Mesendoderm (in vitro differentiated cells): ENCODE results near the gene NEURL3.

ENCODE experiments used
- DNase-seq: peaks from one replicate; pipeline ENCODE4 v3.0.0; 2013
- H2AK5ac ChIP-seq: 2 replicates; pipeline ENCODE4 v1.6.1; 2013; ENCODE audit warnings: low read length, inconsistent platforms
- H2BK120ac ChIP-seq: 2 replicates; pipeline ENCODE4 v1.6.1; 2013; ENCODE audit warnings: low read depth, mild to moderate bottlenecking, low read length, moderate library complexity, mixed read lengths
- H2BK15ac ChIP-seq: replicated peaks from 2 replicates; pipeline ENCODE4 v1.6.1; 2013; ENCODE audit warnings: low read depth, mild to moderate bottlenecking, moderate library complexity
- H2BK5ac ChIP-seq: 2 replicates; pipeline ENCODE4 v1.6.1; 2013; ENCODE audit warnings: low read length, inconsistent platforms
- H3K18ac ChIP-seq: 2 replicates; pipeline ENCODE4 v1.6.1; 2013; ENCODE audit warnings: mild to moderate bottlenecking, low read length, mixed read lengths
- H3K23ac ChIP-seq: one replicate; pipeline ENCODE4 v1.6.1; 2013; ENCODE audit warnings: low read length
- H3K27ac ChIP-seq: 2 replicates; pipeline ENCODE4 v1.5.1; 2013; ENCODE audit warnings: low read depth, mild to moderate bottlenecking, inconsistent platforms, low read length, moderate library complexity
- H3K27me3 ChIP-seq: 2 replicates; pipeline ENCODE4 v1.6.1; 2013; ENCODE audit warnings: low read length, control low read depth, mild to moderate bottlenecking, inconsistent platforms; ENCODE audit not compliant: insufficient read depth, poor library complexity
- H3K36me3 ChIP-seq: 2 replicates; pipeline ENCODE4 v1.6.1; 2013; ENCODE audit warnings: low read length, inconsistent platforms; ENCODE audit not compliant: control insufficient read depth, insufficient read depth
- H3K4ac ChIP-seq: one replicate; pipeline ENCODE4 v1.6.1; 2013; ENCODE audit warnings: low read depth, mild to moderate bottlenecking, low read length, moderate library complexity
- H3K4me1 ChIP-seq: 2 replicates; pipeline ENCODE4 v1.6.1; 2013; ENCODE audit warnings: low read depth, low read length, inconsistent platforms; ENCODE audit not compliant: control insufficient read depth
- H3K4me2 ChIP-seq: 2 replicates; pipeline ENCODE4 v1.6.1; 2013; ENCODE audit warnings: low read length
- H3K4me3 ChIP-seq: 2 replicates; pipeline ENCODE4 v1.5.1; 2013; ENCODE audit warnings: mild to moderate bottlenecking, low read length
- H3K56ac ChIP-seq: one replicate; pipeline ENCODE4 v1.6.1; 2013; ENCODE audit warnings: low read length
- H3K79me1 ChIP-seq: 2 replicates; pipeline ENCODE4 v1.6.1; 2013; ENCODE audit warnings: low read length, inconsistent platforms
- H3K79me2 ChIP-seq: 2 replicates; pipeline ENCODE4 v1.6.1; 2013; ENCODE audit warnings: mild to moderate bottlenecking, low read length; ENCODE audit not compliant: control insufficient read depth, insufficient read depth
- H3K9ac ChIP-seq: 2 replicates; pipeline ENCODE4 v1.6.1; 2013; ENCODE audit warnings: low read length, inconsistent platforms
- H4K5ac ChIP-seq: one replicate; pipeline ENCODE4 v1.6.1; 2013; ENCODE audit warnings: low read length
- H4K8ac ChIP-seq: one replicate; pipeline ENCODE4 v1.6.1; 2013; ENCODE audit warnings: low read depth, mild to moderate bottlenecking, control low read depth, low read length, moderate library complexity
- WGBS: extraction: QIAGEN DNeasy Blood & Tissue Kit; methylation state at CpG from one replicate; pipeline ENCODE4 v1.1.7; 2013; ENCODE audit warnings: low lambda C conversion rate, missing lambda C conversion rate; ENCODE audit not compliant: insufficient coverage; ENCODE audit errors: extremely low coverage; 5-methylcytosine and 5-hydroxymethylcytosine counted together

Gene NEURL3

GRCh38 chr2:96526615-96527285 is 21.6 kb upstream of the NEURL3 start:
- no peak overlapping the region for H3K18ac ChIP-seq
- no peaks in the 10 kb centered on the region for H3K27me3 ChIP-seq
- H3K79me1 ChIP-seq: no peaks in the 10 kb centered on the region
- no peak overlapping the region for H3K27ac ChIP-seq
- H3K4me1 ChIP-seq: no peaks in the 10 kb centered on the region
- H2BK120ac ChIP-seq: no peak overlapping the region
- H4K8ac ChIP-seq: no peak overlapping the region
- H3K4me2 ChIP-seq: no peak overlapping the region
- H3K56ac ChIP-seq: peak overlapping the region; percentile 63
- DNase-seq: no peak
- no peak overlapping the region for H3K4me3 ChIP-seq
- peak overlapping the region; percentile 53 for H3K9ac ChIP-seq
- H2BK15ac ChIP-seq: no peak overlapping the region
- H4K5ac ChIP-seq: no peak overlapping the region
- H2BK5ac ChIP-seq: no peak overlapping the region
- no peak overlapping the region for H3K4ac ChIP-seq
- no peaks in the 10 kb centered on the region for H3K79me2 ChIP-seq
- H2AK5ac ChIP-seq: no peak overlapping the region
- WGBS: no CpG with 5 or more reads among the region's 29 CpGs
- H3K36me3 ChIP-seq: no peaks in the 10 kb centered on the region
- no peak overlapping the region for H3K23ac ChIP-seq

- no CpG with 5 or more reads among the region's 12 CpGs for WGBS
- no peaks in the 10 kb centered on the region for H3K36me3 ChIP-seq
These were observed 21.0 kb upstream of the NEURL3 start for GRCh38 chr2:96526101-96526591.

GRCh38 chr2:96525211-96525507 is 20.0 kb upstream of the NEURL3 start:
- Histone ChIP-seq H3K27ac (no peak overlapping the region), H3K4me3 (no peak overlapping the region), H3K56ac (no peak overlapping the region), H3K36me3 (no peaks in the 10 kb centered on the region), H2BK120ac (no peak overlapping the region), H4K5ac (no peak overlapping the region), H3K9ac (no peak overlapping the region), H3K4me2 (no peak overlapping the region), H3K4ac (no peak overlapping the region), H3K27me3 (no peaks in the 10 kb centered on the region), H3K4me1 (no peaks in the 10 kb centered on the region), H3K23ac (no peak overlapping the region), H3K79me2 (no peaks in the 10 kb centered on the region), H4K8ac (no peak overlapping the region), H2BK15ac (no peak overlapping the region), H2AK5ac (no peak overlapping the region), H3K18ac (no peak overlapping the region), H3K79me1 (no peaks in the 10 kb centered on the region), H2BK5ac (no peak overlapping the region)
- no CpG with 5 or more reads among the region's 4 CpGs for WGBS
- no peak for DNase-seq

More at GRCh38 chr2:96526101-96526591, 21.0 kb upstream of the NEURL3 start:
- Histone ChIP-seq H3K56ac (no peak overlapping the region), H2AK5ac (no peak overlapping the region), H3K27ac (no peak overlapping the region), H2BK5ac (no peak overlapping the region), H3K9ac (no peak overlapping the region), H3K79me1 (no peaks in the 10 kb centered on the region), H3K4me2 (no peak overlapping the region), H3K23ac (no peak overlapping the region), H4K5ac (no peak overlapping the region), H2BK120ac (no peak overlapping the region), H3K18ac (no peak overlapping the region), H3K79me2 (no peaks in the 10 kb centered on the region), H3K27me3 (no peaks in the 10 kb centered on the region), H2BK15ac (no peak overlapping the region), H4K8ac (no peak overlapping the region), H3K4me3 (no peak overlapping the region), H3K4me1 (no peaks in the 10 kb centered on the region), H3K4ac (no peak overlapping the region)
- DNase-seq: no peak

- Histone ChIP-seq H4K5ac (no peak overlapping the region), H3K36me3 (no peaks in the 10 kb centered on the region), H2BK120ac (no peak overlapping the region), H3K27me3 (no peaks in the 10 kb centered on the region), H3K4me3 (no peak overlapping the region), H3K56ac (no peak overlapping the region), H3K4me1 (no peaks in the 10 kb centered on the region), H3K79me2 (no peaks in the 10 kb centered on the region), H3K9ac (no peak overlapping the region), H2BK5ac (no peak overlapping the region), H3K23ac (no peak overlapping the region), H3K18ac (no peak overlapping the region), H3K79me1 (no peaks in the 10 kb centered on the region), H4K8ac (no peak overlapping the region), H3K4ac (no peak overlapping the region), H3K4me2 (no peak overlapping the region), H2AK5ac (no peak overlapping the region), H3K27ac (no peak overlapping the region), H2BK15ac (no peak overlapping the region)
- DNase-seq: no peak
- WGBS: no CpG with 5 or more reads among the region's 15 CpGs
These were observed 19.5 kb upstream of the NEURL3 start for GRCh38 chr2:96524482-96525210.

- H3K4me2 ChIP-seq: no peak overlapping the region
- no peak overlapping the region for H3K27ac ChIP-seq
- H3K36me3 ChIP-seq: no peaks in the 10 kb centered on the region
- no peak overlapping the region for H3K56ac ChIP-seq
- no peak overlapping the region for H2BK120ac ChIP-seq
- no peak overlapping the region for H3K9ac ChIP-seq
- no peak for DNase-seq
- H4K5ac ChIP-seq: no peak overlapping the region
- H3K79me2 ChIP-seq: no peaks in the 10 kb centered on the region
- H2BK15ac ChIP-seq: no peak overlapping the region
- WGBS: no CpG with 5 or more reads among the region's 11 CpGs
- H4K8ac ChIP-seq: no peak overlapping the region
- H3K4me1 ChIP-seq: no peaks in the 10 kb centered on the region
- no peaks in the 10 kb centered on the region for H3K79me1 ChIP-seq
- no peak overlapping the region for H3K23ac ChIP-seq
- no peak overlapping the region for H2AK5ac ChIP-seq
- no peak overlapping the region for H3K4me3 ChIP-seq
- H2BK5ac ChIP-seq: no peak overlapping the region
- H3K27me3 ChIP-seq: no peaks in the 10 kb centered on the region
- H3K4ac ChIP-seq: no peak overlapping the region
- H3K18ac ChIP-seq: no peak overlapping the region
These were observed 18.7 kb upstream of the NEURL3 start for GRCh38 chr2:96523659-96524481.
